Thoracic aorta (tissue), 2 donors: Measurements from ENCODE around the gene NTNG2. TPM values are rescaled to one million over a fixed set of nuclear protein-coding genes. Genes with fewer than 3 reads are reported as not detected.
A peak's percentile ranks its signal among the peaks of the same experiment; 100 is the strongest.
"Not testable (repeated sequence)": the region's sequence is repeated elsewhere in the genome, so short reads cannot be mapped to it uniquely, and the experiment has no call there.

Source experiments
- ATAC-seq: fragments of 150-250 bp; one replicate; pipeline ENCODE4 v1.8.0; 2017; ENCODE audit warnings: low read depth; ENCODE audit not compliant: insufficient number of reproducible peaks, low FRiP score
- DNase-seq: peaks from one replicate; pipeline ENCODE4 v3.0.0-alpha.2; 2020; ENCODE audit warnings: low spot score
- H3K27ac ChIP-seq, 2 donors: fragments of 200-600 bp; sonication (generic); 1 replicate in 1 of 2; 2 replicates in 1 of 2; pipeline ENCODE4 v1.5.1; 2016; ENCODE audit warnings: mild to moderate bottlenecking in 2 of 2, moderate library complexity in 2 of 2
- H3K27me3 ChIP-seq: fragments of 200-600 bp; sonication (generic); replicated peaks from 2 replicates; pipeline ENCODE4 v1.6.0; 2016; ENCODE audit warnings: mild to moderate bottlenecking; ENCODE audit not compliant: insufficient read depth
- H3K36me3 ChIP-seq: fragments of 200-600 bp; sonication (generic); one replicate; pipeline ENCODE4 v1.5.1; 2016
- H3K4me1 ChIP-seq, 2 donors: fragments of 200-600 bp; sonication (generic); 1 replicate in 1 of 2; 2 replicates in 1 of 2; pipeline versions ENCODE4 v1.5.1 to v1.6.0; 2016; ENCODE audit warnings: low read depth in 2 of 2, mild to moderate bottlenecking in 1 of 2; ENCODE audit not compliant: control insufficient read depth in 1 of 2
- H3K4me3 ChIP-seq: fragments of 200-600 bp; sonication (generic); 2 replicates; pipeline ENCODE4 v1.5.1; 2016; ENCODE audit warnings: mild to moderate bottlenecking
- H3K9me3 ChIP-seq: fragments of 200-600 bp; sonication (generic); 2 replicates; pipeline ENCODE4 v1.5.1; 2016
- total RNA-seq, 2 donors: library from RNA; depleted of rRNA; stranded (reverse); fragments of >200 nt; gene quantifications; one replicate each; pipeline versions ENCODE4 v1.1.0 to v1.2.3, GENCODE V29; 2016
- TF ChIP-seq, protein P1 (sequence below): fragments of 200-600 bp; sonication (generic); IDR thresholded peaks from one replicate; pipeline ENCODE4 v1.5.1; 2019; ENCODE audit warnings: antibody characterized with exemption

Gene NTNG2
- total RNA-seq, 2 donors from 2014 or later: 1.2 to 2.0 TPM

DNA sequence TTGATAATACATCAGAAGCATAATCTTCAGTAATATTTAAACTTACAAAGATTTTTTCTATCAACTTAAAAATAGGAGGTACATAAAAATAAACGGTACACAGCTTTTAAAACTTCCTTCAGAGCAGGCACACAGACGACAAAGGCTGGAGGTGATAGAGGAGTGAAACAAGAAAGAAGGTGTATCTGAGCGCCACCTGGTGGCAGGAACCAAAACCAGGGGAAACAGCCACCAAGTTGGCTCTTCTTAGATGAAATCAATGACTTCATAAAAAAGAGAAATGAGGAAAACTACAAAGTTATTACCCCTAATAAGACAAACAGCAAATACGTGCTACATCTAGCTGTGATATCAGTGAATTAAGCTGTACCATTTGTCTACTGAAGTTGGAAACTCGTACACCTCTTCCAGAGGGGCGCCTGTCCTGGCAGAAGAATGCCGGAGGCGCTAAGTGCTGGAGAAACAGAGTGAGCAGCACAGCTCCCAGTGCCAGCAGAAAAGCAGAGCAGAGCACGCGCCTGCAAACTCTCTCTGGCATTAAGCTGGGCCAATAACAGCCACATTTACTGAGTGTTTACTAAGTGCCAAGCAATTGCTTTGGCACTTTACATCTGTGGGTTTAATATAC, 107.0 kb downstream of the NTNG2 start:
- ATAC-seq (no peak), DNase-seq (no peak)
- no peaks in the 10 kb centered on the region for H3K9me3 ChIP-seq
- peaks cover 32% of the 10 kb centered on the region for H3K36me3 ChIP-seq
- no peak overlapping the region for H3K27ac ChIP-seq
- H3K27me3 ChIP-seq: no peaks in the 10 kb centered on the region
- H3K4me1 ChIP-seq: no peaks in the 10 kb centered on the region
- TF ChIP-seq, protein P1, sequence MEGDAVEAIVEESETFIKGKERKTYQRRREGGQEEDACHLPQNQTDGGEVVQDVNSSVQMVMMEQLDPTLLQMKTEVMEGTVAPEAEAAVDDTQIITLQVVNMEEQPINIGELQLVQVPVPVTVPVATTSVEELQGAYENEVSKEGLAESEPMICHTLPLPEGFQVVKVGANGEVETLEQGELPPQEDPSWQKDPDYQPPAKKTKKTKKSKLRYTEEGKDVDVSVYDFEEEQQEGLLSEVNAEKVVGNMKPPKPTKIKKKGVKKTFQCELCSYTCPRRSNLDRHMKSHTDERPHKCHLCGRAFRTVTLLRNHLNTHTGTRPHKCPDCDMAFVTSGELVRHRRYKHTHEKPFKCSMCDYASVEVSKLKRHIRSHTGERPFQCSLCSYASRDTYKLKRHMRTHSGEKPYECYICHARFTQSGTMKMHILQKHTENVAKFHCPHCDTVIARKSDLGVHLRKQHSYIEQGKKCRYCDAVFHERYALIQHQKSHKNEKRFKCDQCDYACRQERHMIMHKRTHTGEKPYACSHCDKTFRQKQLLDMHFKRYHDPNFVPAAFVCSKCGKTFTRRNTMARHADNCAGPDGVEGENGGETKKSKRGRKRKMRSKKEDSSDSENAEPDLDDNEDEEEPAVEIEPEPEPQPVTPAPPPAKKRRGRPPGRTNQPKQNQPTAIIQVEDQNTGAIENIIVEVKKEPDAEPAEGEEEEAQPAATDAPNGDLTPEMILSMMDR: peak; percentile 81
- H3K4me3 ChIP-seq: no peak overlapping the region

DNA sequence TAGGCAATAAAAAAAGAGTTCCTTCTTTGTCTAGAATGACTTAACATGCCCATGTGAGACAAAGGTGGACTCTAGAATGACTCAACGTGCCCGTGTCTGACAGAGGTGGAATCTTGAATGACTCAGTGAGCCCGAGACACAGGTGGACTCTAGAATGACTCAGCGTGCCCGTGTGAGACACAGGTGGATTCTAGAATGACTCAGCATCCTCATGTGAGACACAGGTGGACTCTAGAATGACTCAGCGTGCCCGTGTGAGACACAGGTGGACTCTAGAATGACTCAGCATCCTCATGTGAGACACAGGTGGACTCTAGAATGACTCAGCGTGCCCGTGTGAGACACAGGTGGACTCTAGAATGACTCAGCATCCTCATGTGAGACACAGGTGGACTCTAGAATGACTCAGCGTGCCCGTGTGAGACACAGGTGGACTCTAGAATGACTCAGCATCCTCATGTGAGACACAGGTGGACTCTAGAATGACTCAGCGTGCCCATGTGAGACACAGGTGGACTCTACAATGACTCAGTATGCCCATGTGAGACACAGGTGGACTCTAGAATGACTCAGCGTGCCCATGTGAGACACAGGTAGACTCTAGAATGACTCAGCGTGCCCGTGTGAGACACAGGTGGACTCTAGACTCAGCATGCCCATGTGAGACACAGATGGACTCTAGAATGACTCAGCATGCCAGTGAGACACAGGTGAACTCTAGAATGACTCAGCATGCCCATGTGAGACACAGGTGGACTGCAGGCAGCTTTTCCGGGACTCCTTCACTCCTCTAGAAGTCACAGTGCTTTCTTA, 108.1 kb downstream of the NTNG2 start:
- not testable (repeated sequence) for DNase-seq, H3K4me3 ChIP-seq, H3K4me1 ChIP-seq, H3K9me3 ChIP-seq, ATAC-seq, H3K27me3 ChIP-seq
- Histone ChIP-seq H3K27ac (peak overlapping the region in 1 of 2 donors; percentile 4), H3K36me3 (peaks cover 31% of the 10 kb centered on the region)

DNA sequence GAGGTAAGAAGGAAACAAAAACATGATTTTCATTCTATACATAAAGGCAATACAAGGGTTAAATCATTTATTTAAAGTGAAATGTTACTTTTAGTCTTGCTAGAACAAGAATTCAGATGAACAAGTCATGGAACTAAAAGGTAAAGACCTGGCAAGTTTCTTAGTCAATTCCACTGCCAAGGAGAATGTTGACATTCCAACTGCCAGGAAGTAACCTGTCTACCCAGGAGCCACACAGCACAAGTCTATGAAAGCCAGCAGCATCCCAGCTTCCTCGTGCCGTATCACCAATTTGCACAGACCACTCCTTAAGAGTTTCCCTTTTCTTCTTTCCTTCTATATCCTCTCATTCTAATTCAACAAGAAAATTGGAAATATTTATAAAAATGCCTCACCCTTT, 113.0 kb downstream of the NTNG2 start:
- Histone ChIP-seq H3K36me3 (peaks cover 50% of the 10 kb centered on the region), H3K27ac (no peak overlapping the region), H3K9me3 (no peaks in the 10 kb centered on the region), H3K4me3 (no peak overlapping the region), H3K4me1 (no peaks in the 10 kb centered on the region), H3K27me3 (no peaks in the 10 kb centered on the region)
- DNase-seq (no peak), ATAC-seq (no peak)
- TF ChIP-seq, protein P1: no peak

DNA sequence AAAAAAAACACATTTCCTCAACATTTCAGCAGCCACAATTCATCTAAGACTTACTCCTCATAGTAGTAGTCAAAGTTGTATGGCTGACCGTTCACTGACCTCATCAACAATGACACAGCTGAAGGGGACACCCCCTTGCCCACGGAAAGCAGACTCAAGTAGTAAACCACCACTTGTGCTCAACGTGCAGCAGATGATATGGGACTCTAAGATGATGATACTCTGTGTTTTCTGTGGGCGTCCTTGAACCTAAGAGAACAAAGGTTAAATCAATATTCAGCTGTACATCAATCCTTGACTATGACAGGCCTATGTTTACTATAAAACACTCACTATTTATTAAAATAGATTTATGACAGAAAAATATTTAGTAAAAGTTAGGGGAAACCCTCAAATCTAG, 121.3 kb downstream of the NTNG2 start:
- TF ChIP-seq, protein P1: no peak
- Histone ChIP-seq H3K27ac (no peak overlapping the region), H3K9me3 (no peaks in the 10 kb centered on the region), H3K36me3 (peaks cover 54% of the 10 kb centered on the region), H3K4me3 (no peak overlapping the region), H3K4me1 (no peaks in the 10 kb centered on the region), H3K27me3 (no peaks in the 10 kb centered on the region)
- ATAC-seq (no peak), DNase-seq (no peak)

DNA sequence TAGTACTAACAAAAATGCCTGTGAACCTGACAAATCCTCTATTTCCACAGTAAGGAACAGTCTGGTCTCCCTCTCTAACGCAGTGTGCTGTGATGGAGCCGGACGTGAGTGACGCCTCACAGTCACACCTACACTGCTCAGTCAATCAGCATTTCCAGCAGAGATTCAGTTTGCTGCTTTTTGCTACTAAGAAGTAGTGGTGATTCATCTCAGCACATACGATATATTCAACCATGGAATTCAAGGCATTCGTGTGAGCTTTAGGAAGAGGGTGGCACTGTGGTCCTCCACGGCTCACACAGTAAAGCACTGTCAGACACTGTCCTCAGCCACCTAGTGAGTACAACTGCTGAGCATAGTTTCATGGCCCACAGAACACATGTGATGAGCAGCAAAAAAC, 122.0 kb downstream of the NTNG2 start:
- no peak overlapping the region for H3K4me3 ChIP-seq
- H3K9me3 ChIP-seq: no peaks in the 10 kb centered on the region
- ATAC-seq (no peak), DNase-seq (no peak)
- no peaks in the 10 kb centered on the region for H3K27me3 ChIP-seq
- peaks cover 53% of the 10 kb centered on the region for H3K36me3 ChIP-seq
- TF ChIP-seq, protein P1: no peak
- H3K27ac ChIP-seq: no peak overlapping the region
- H3K4me1 ChIP-seq: peaks cover 5% of the 10 kb centered on the region in 2 donors
